H1 (cell line): ENCODE results near the gene CYTH1. TPM values are rescaled to one million over a fixed set of nuclear protein-coding genes. Genes with fewer than 3 reads are reported as not detected.

Experiments used
- CTCF ChIA-PET: fragments of 300-600 bp; sonication (Branson Sonifier 250); formaldehyde crosslinking; loops from one replicate; lab custom pipeline; 2021; ENCODE audit not compliant: partially characterized antibody; lab: Charles Lee
- POLR2A ChIA-PET: fragments of 300-600 bp; sonication (Branson Sonifier 250); formaldehyde crosslinking; loops from one replicate; lab custom pipeline; 2021; ENCODE audit warnings: inconsistent platforms; ENCODE audit not compliant: partially characterized antibody; lab: Charles Lee
- DNase-seq, 2 experiments: peaks; one replicate each; pipeline versions ENCODE4 v3.0.0 to v3.0.0-alpha.2; 2010 to 2022; ENCODE audit warnings: low spot score in 2 of 2, low read depth in 1 of 2, mixed read lengths in 1 of 2
- FAIRE-seq: peaks from 2 replicates; lab custom pipeline; 2011; peaks lifted over from hg19 to GRCh38; lab: Jason Lieb, UNC
- H2AFZ ChIP-seq: 2 replicates; pipeline ENCODE4 v1.8.1; 2012; ENCODE audit warnings: low read length, inconsistent platforms
- H2AK5ac ChIP-seq: 2 replicates; pipeline ENCODE4 v1.6.1; 2013; ENCODE audit warnings: low read depth, low read length
- H2BK120ac ChIP-seq: replicated peaks from 2 replicates; pipeline ENCODE3; 2013; ENCODE audit warnings: low read depth, low read length, inconsistent platforms
- H2BK12ac ChIP-seq: 2 replicates; pipeline ENCODE4 v1.6.1; 2013; ENCODE audit warnings: low read depth, low read length
- H2BK15ac ChIP-seq: 2 replicates; pipeline ENCODE4 v1.6.1; 2013; ENCODE audit warnings: low read length
- H2BK20ac ChIP-seq: 2 replicates; pipeline ENCODE4 v1.6.1; 2013; ENCODE audit warnings: low read length
- H2BK5ac ChIP-seq: 2 replicates; pipeline ENCODE4 v1.6.1; 2013; ENCODE audit warnings: low read depth, low read length
- H3K14ac ChIP-seq: 2 replicates; pipeline ENCODE4 v1.6.1; 2013; ENCODE audit warnings: inconsistent platforms; ENCODE audit not compliant: insufficient read length
- H3K18ac ChIP-seq: 2 replicates; pipeline ENCODE4 v1.6.1; 2013; ENCODE audit warnings: low read length; ENCODE audit errors: extremely low read depth
- H3K23ac ChIP-seq: 2 replicates; pipeline ENCODE4 v1.6.1; 2013; ENCODE audit warnings: inconsistent platforms; ENCODE audit not compliant: insufficient read length
- H3K23me2 ChIP-seq: 2 replicates; pipeline ENCODE4 v1.6.1; 2013; ENCODE audit warnings: low read depth, low read length
- H3K27ac ChIP-seq: 2 replicates; pipeline ENCODE4 v1.6.1; 2011; ENCODE audit warnings: low read depth, low read length, inconsistent platforms
- H3K27me3 ChIP-seq, 4 experiments: replicated peaks in 1 of 4; 1 replicate in 1 of 4; 2 replicates in 3 of 4; pipeline versions ENCODE4 v1.6.1 to v1.8.1; 2011 to 2013; ENCODE audit warnings: low read length in 3 of 4, mild to moderate bottlenecking in 3 of 4, inconsistent platforms in 2 of 4, mixed read lengths in 2 of 4, moderate library complexity in 1 of 4; ENCODE audit not compliant: control insufficient read depth in 3 of 4, insufficient read depth in 3 of 4; ENCODE audit errors: extremely low read depth in 1 of 4
- H3K36me3 ChIP-seq, 4 experiments: 2 replicates each; pipeline versions ENCODE4 v1.6.1 to v1.8.1; 2011 to 2013; ENCODE audit warnings: mild to moderate bottlenecking in 4 of 4, low read length in 3 of 4, moderate library complexity in 2 of 4, control low read depth in 1 of 4, inconsistent platforms in 1 of 4; ENCODE audit not compliant: insufficient read depth in 4 of 4, control insufficient read depth in 2 of 4
- H3K4ac ChIP-seq: replicated peaks from 2 replicates; pipeline ENCODE3; 2013; ENCODE audit warnings: low read length, low read depth, mixed read lengths, inconsistent platforms; ENCODE audit not compliant: insufficient read length
- H3K4me1 ChIP-seq, 4 experiments: replicated peaks in 1 of 4; 1 replicate in 1 of 4; 2 replicates in 3 of 4; pipeline versions ENCODE4 v1.6.1 to v1.8.1; 2011 to 2013; ENCODE audit warnings: low read length in 3 of 4, inconsistent platforms in 2 of 4, mixed read lengths in 1 of 4; ENCODE audit not compliant: insufficient read depth in 4 of 4, control insufficient read depth in 3 of 4
- H3K4me2 ChIP-seq, 2 experiments: 2 replicates each; pipeline versions ENCODE4 v1.6.1 to v1.8.1; 2011 to 2013; ENCODE audit warnings: low read depth in 2 of 2, low read length in 2 of 2, control low read depth in 1 of 2, inconsistent platforms in 1 of 2, mild to moderate bottlenecking in 1 of 2; ENCODE audit not compliant: insufficient read depth in 1 of 2
- H3K4me3 ChIP-seq, 4 experiments: fragments of 200-600, 300-600 bp in 1 of 4; sonication (generic), shearing (Covaris generic), sonication (Bioruptor Twin) in 1 of 4; 2 replicates each; pipeline versions ENCODE4 v1.5.1 to v1.8.1; 2011 to 2016; ENCODE audit warnings: low read length in 4 of 4, low read depth in 3 of 4, control low read depth in 2 of 4, inconsistent platforms in 2 of 4, mild to moderate bottlenecking in 2 of 4, mixed read lengths in 1 of 4, moderate library complexity in 1 of 4; ENCODE audit not compliant: insufficient read depth in 2 of 4; ENCODE audit errors: extremely low read depth in 1 of 4
- H3K56ac ChIP-seq: replicated peaks from 2 replicates; pipeline ENCODE3; 2013; ENCODE audit warnings: low read depth, mild to moderate bottlenecking, mixed read lengths, low read length, inconsistent platforms; ENCODE audit not compliant: insufficient read length
- H3K79me1 ChIP-seq: 2 replicates; pipeline ENCODE4 v1.6.1; 2013; ENCODE audit warnings: low read depth, low read length, control low read depth
- H3K79me2 ChIP-seq, 2 experiments: 2 replicates each; pipeline versions ENCODE4 v1.6.1 to v1.8.1; 2012 to 2013; ENCODE audit warnings: low read length in 2 of 2, mild to moderate bottlenecking in 2 of 2, inconsistent platforms in 1 of 2; ENCODE audit not compliant: insufficient read depth in 2 of 2, control insufficient read depth in 1 of 2
- H3K9ac ChIP-seq, 4 experiments: replicated peaks in 1 of 4; 1 replicate in 1 of 4; 2 replicates in 3 of 4; pipeline versions ENCODE4 v1.6.1 to v1.8.1; 2011 to 2013; ENCODE audit warnings: low read depth in 3 of 4, low read length in 3 of 4, control low read depth in 2 of 4, mild to moderate bottlenecking in 2 of 4, moderate library complexity in 2 of 4, inconsistent platforms in 1 of 4; ENCODE audit errors: extremely low read depth in 1 of 4
- H3K9me3 ChIP-seq, 2 experiments: 2 replicates each; pipeline versions ENCODE4 v1.6.1 to v1.8.1; 2012 to 2013; ENCODE audit warnings: mild to moderate bottlenecking in 2 of 2, moderate library complexity in 2 of 2, control low read depth in 1 of 2, inconsistent platforms in 1 of 2, low read depth in 1 of 2, low read length in 1 of 2, mixed read lengths in 1 of 2; ENCODE audit not compliant: insufficient read depth in 2 of 2
- H4K20me1 ChIP-seq, 2 experiments: replicated peaks in 1 of 2; 2 replicates each; pipeline versions ENCODE3 to v1.8.1; 2011 to 2013; ENCODE audit warnings: inconsistent platforms in 2 of 2, low read length in 2 of 2, mild to moderate bottlenecking in 1 of 2; ENCODE audit not compliant: insufficient read depth in 2 of 2, control insufficient read depth in 1 of 2
- H4K5ac ChIP-seq: 2 replicates; pipeline ENCODE4 v1.6.1; 2013; ENCODE audit warnings: low read length, low read depth, mixed read lengths, inconsistent platforms; ENCODE audit not compliant: insufficient read length
- H4K8ac ChIP-seq: 2 replicates; pipeline ENCODE4 v1.8.0; 2013; ENCODE audit warnings: mild to moderate bottlenecking, moderate library complexity, low read length, inconsistent platforms; ENCODE audit not compliant: insufficient read depth; ENCODE audit errors: extremely low read depth
- H4K91ac ChIP-seq: replicated peaks from 2 replicates; pipeline ENCODE3; 2013; ENCODE audit warnings: low read length, mixed read lengths, inconsistent platforms; ENCODE audit not compliant: insufficient read length
- ASH2L ChIP-seq: fragments of 200-600, 300-600 bp; sonication (generic); IDR thresholded peaks from one replicate; pipeline ENCODE4 v1.7.1; 2017; ENCODE audit warnings: low read length
- ATF2 ChIP-seq: IDR thresholded peaks from 2 replicates; pipeline ENCODE4 v1.6.1; 2012; ENCODE audit warnings: low read length, inconsistent platforms
- CBX5 ChIP-seq: fragments of 300-800, 300-1000 bp; sonication (generic); IDR thresholded peaks from 2 replicates; pipeline ENCODE4 v1.7.1; 2016; ENCODE audit warnings: antibody characterized with exemption, low read length, low read depth
- GABPA ChIP-seq: IDR thresholded peaks from 2 replicates; pipeline ENCODE4 v1.6.1; 2011; ENCODE audit warnings: mild to moderate bottlenecking, low read length, moderate library complexity, borderline replicate concordance; ENCODE audit not compliant: insufficient read depth
- GTF2F1 ChIP-seq: IDR thresholded peaks from 2 replicates; pipeline ENCODE4 v1.6.1; 2012; ENCODE audit warnings: low read depth, low read length, improper control_type of control experiment, borderline replicate concordance
- KDM4A ChIP-seq: IDR thresholded peaks from one replicate; pipeline ENCODE4 v1.7.1; 2012; ENCODE audit warnings: low read depth, mild to moderate bottlenecking, moderate library complexity, low read length, inconsistent platforms; ENCODE audit not compliant: severe bottlenecking
- KDM5A ChIP-seq: fragments of 200-600 bp; IDR thresholded peaks from 2 replicates; pipeline ENCODE4 v1.7.1; 2012; ENCODE audit warnings: mild to moderate bottlenecking, low read length, inconsistent platforms, mixed read lengths
- NANOG ChIP-seq: IDR thresholded peaks from 2 replicates; pipeline ENCODE4 v1.6.1; 2011; ENCODE audit warnings: low read length, low read depth, mild to moderate bottlenecking, inconsistent platforms; ENCODE audit not compliant: insufficient read depth, poor library complexity, severe bottlenecking
- POLR2A ChIP-seq, 2 experiments: IDR thresholded peaks; 1 replicate in 1 of 2; 2 replicates in 1 of 2; pipeline ENCODE4 v1.6.1; 2011; ENCODE audit warnings: low read depth in 2 of 2, low read length in 2 of 2, mild to moderate bottlenecking in 2 of 2; ENCODE audit errors: control extremely low read depth in 1 of 2
- SP4 ChIP-seq: IDR thresholded peaks from 2 replicates; pipeline ENCODE4 v1.6.1; 2012; ENCODE audit warnings: low read length, inconsistent platforms
- SUZ12 ChIP-seq: fragments of 200-600 bp; sonication (generic); IDR thresholded peaks from 2 replicates; pipeline ENCODE4 v1.6.1; 2012; ENCODE audit warnings: mild to moderate bottlenecking, inconsistent platforms, low read length, moderate library complexity, mixed read lengths
- WGBS, 2 experiments: shearing (Covaris generic) in 1 of 2; methylation state at CpG; one replicate each; pipeline versions ENCODE4 v1.1.6 to v1.1.7; 2013 to 2015; ENCODE audit warnings: low lambda C conversion rate in 2 of 2, mixed read lengths in 2 of 2, inconsistent platforms in 1 of 2, low coverage in 1 of 2, missing lambda C conversion rate in 1 of 2; ENCODE audit not compliant: insufficient replicate concordance in 2 of 2, insufficient coverage in 1 of 2, insufficient read length in 1 of 2; ENCODE audit errors: extremely low coverage in 1 of 2, missing lambda C conversion rate in 1 of 2; 5-methylcytosine and 5-hydroxymethylcytosine counted together
- polyA plus RNA-seq, 7 experiments: library from polyadenylated mRNA; depleted of rRNA in 3 of 7; stranded (reverse) in 5 of 7; unstranded in 2 of 7; fragments of >200 nt in 5 of 7; fragments of 200-250 nt in 2 of 7; gene quantifications; 1 replicate in 5 of 7; 2 replicates in 1 of 7; 4 replicates in 1 of 7; pipeline versions ENCODE4 v1.2.1 to v1.2.3, GENCODE V29; 2011 to 2013; ENCODE audit warnings: missing spikeins in 2 of 7, mixed read lengths in 2 of 7
- total RNA-seq: library from RNA; stranded (reverse); fragmentation: NEBNext Ultra II Directional; extraction: Animal tissue kit (Norgen Biotek cat#: 25700); gene quantifications from 2 replicates; pipeline ENCODE4 v1.2.1, GENCODE V29; 2021

CYTH1 gene
- total and polyA plus RNA-seq, 2 of the 8 experiments (the other 6 are each of a cell fraction or from before 2014, with no cell fraction given), result 12.8 to 14.8 TPM

GRCh38 chr17:78680436-78680835 is 101.6 kb downstream of the CYTH1 start:
- POLR2A ChIA-PET, result interaction anchor here (1.3 kb wide), 1 partner anchor 29 kb away, joined by 4 read pairs; no protein-coding TSS in a partner anchor
- Histone ChIP-seq H4K20me1 (peaks cover 0 to 3% of the 10 kb centered on the region in 2 experiments), H2AK5ac (no peak overlapping the region), H3K79me1 (no peaks in the 10 kb centered on the region), H3K4me2 (no peak overlapping the region), H3K4me3 (no peak overlapping the region), H3K9ac (no peak overlapping the region), H3K4ac (no peak overlapping the region), H3K23me2 (no peaks in the 10 kb centered on the region), H2AFZ (no peak overlapping the region), H3K27ac (no peak overlapping the region), H3K18ac (no peak overlapping the region), H2BK20ac (no peak overlapping the region), H3K9me3 (no peaks in the 10 kb centered on the region), H3K14ac (no peak overlapping the region), H3K56ac (no peak overlapping the region), H2BK15ac (no peak overlapping the region), H3K23ac (no peak overlapping the region), H2BK120ac (no peak overlapping the region), H2BK12ac (no peak overlapping the region), H2BK5ac (no peak overlapping the region), H3K4me1 (no peaks in the 10 kb centered on the region), H3K27me3 (no peaks in the 10 kb centered on the region), H4K91ac (no peak overlapping the region), H4K8ac (no peak overlapping the region), H4K5ac (no peak overlapping the region), H3K79me2 (no peaks in the 10 kb centered on the region), H3K36me3 (peaks cover 0 to 4% (median 0%) of the 10 kb centered on the region in 4 experiments; a peak in 2 of 8 replicates)
- WGBS, 2 experiments, result 88% methylated on average over 12 of the region's 12 CpGs; no CpG with 5 or more reads in 1 of the 2 experiments
- CTCF ChIA-PET, result interaction anchor here (1.4 to 2.7 kb wide), 2 partner anchors 28 to 183 kb away, joined by 3 to 12 read pairs; no protein-coding TSS in a partner anchor
- no peak for DNase-seq
- TF ChIP-seq ATF2 (no peak), SUZ12 (no peak), GABPA (no peak), GTF2F1 (no peak), POLR2A (IDR thresholded peaks at IDR 0.05; ENCODE audit: control extremely low read depth in 1 of 2, low read depth in 2 of 2, low read length in 2 of 2) (no peak), SP4 (no peak), KDM5A (no peak), ASH2L (no peak), CBX5 (no peak), KDM4A (no peak), NANOG (no peak)
- no peak for FAIRE-seq
